HG02870 (cell line): ENCODE data around the gene NKAIN2.
"Not testable (repeated sequence)": the region's sequence is repeated elsewhere in the genome, so short reads cannot be mapped to it uniquely, and the experiment has no call there.

ENCODE experiments used
- ATAC-seq: cut with Tn5 transposase; IDR thresholded peaks from one replicate; pipeline ENCODE4 v1.9.1; 2021; ENCODE audit warnings: mild to moderate bottlenecking, moderate library complexity; ENCODE audit not compliant: unreplicated experiment

NKAIN2 gene

GRCh38 chr6:124551711-124552233, 748.1 kb downstream of the NKAIN2 start:
- no peak for ATAC-seq

- ATAC-seq: no peak
These were observed 754.2 kb downstream of the NKAIN2 start for GRCh38 chr6:124557873-124558272.

GRCh38 chr6:124560078-124560477, 756.4 kb downstream of the NKAIN2 start:
- not testable (repeated sequence) for ATAC-seq

GRCh38 chr6:124560873-124561567, 757.4 kb downstream of the NKAIN2 start:
- no peak for ATAC-seq

GRCh38 chr6:124561635-124562130, 758.0 kb downstream of the NKAIN2 start:
- ATAC-seq: no peak

- ATAC-seq: not testable (repeated sequence)
These were observed 760.5 kb downstream of the NKAIN2 start for GRCh38 chr6:124564125-124564524.

- ATAC-seq: no peak
These were observed 763.7 kb downstream of the NKAIN2 start for GRCh38 chr6:124567401-124567800.

GRCh38 chr6:124573953-124574352, 770.3 kb downstream of the NKAIN2 start:
- ATAC-seq: no peak

GRCh38 chr6:124577734-124578281, 774.1 kb downstream of the NKAIN2 start:
- ATAC-seq: no peak

- ATAC-seq: no peak
These were observed 786.3 kb downstream of the NKAIN2 start for GRCh38 chr6:124590001-124590400.

- no peak for ATAC-seq
These were observed 796.0 kb downstream of the NKAIN2 start for GRCh38 chr6:124599656-124600055.

- ATAC-seq: no peak
These were observed 801.1 kb downstream of the NKAIN2 start for GRCh38 chr6:124604719-124605118.

- no peak for ATAC-seq
These were observed 803.5 kb downstream of the NKAIN2 start for GRCh38 chr6:124607119-124607627.

GRCh38 chr6:124613031-124613430, 809.4 kb downstream of the NKAIN2 start:
- no peak for ATAC-seq

- ATAC-seq: no peak
These were observed 818.7 kb downstream of the NKAIN2 start for GRCh38 chr6:124622351-124622750.

GRCh38 chr6:124633655-124634054, 830.0 kb downstream of the NKAIN2 start:
- ATAC-seq: no peak

- no peak for ATAC-seq
These were observed 836.8 kb downstream of the NKAIN2 start for GRCh38 chr6:124640432-124640831.

- ATAC-seq: no peak
These were observed 852.2 kb downstream of the NKAIN2 start for GRCh38 chr6:124655866-124656265.

- ATAC-seq: no peak
These were observed 854.4 kb downstream of the NKAIN2 start for GRCh38 chr6:124658053-124658452.

GRCh38 chr6:124659427-124659826, 855.8 kb downstream of the NKAIN2 start:
- no peak for ATAC-seq

- ATAC-seq: no peak
These were observed 856.5 kb downstream of the NKAIN2 start for GRCh38 chr6:124660185-124660584.

- ATAC-seq: no peak
These were observed 857.5 kb downstream of the NKAIN2 start for GRCh38 chr6:124661097-124661661.
